Measurements from ENCODE around the gene SLC5A2. TPM values are rescaled to one million over a fixed set of nuclear protein-coding genes. Genes with fewer than 3 reads are reported as not detected.

Gene SLC5A2
- total and polyA plus RNA-seq, 2 of the 13 experiments (the other 11 are each of a cell fraction or from before 2014, with no cell fraction given), result 0.24 to 0.97 TPM

DNA sequence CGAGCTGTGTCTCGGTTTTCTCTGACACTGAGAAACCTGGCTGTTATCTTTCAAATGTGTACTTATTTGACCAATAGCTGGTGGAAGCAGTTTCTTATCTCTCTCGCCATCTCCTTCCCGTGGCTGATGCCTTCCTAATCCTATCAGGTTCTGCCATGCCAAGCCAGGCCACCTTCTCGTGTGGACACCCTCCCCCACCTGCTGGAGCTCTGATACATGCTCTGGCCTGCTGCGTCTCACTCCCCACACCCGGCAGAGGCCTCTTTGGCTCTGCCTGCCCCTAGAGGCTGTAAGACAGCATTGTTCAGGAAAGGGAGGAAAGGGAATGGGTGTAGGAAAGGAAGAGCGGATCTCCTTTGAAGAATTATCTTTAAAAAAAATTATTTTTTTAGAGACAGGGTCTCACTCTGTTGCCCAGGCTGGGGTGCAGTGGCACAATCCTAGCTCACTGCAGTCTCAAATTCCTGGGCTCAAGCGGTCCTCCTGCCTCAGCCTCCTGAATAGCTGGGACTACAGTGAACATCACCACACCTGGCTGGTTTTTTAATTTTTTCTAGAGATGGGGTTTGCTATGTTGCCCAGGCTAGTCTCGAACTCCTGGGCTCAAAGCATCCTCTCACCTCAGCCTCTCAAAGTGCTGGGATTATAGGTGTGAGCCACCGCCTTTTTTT is 31.1 kb upstream of the SLC5A2 start (continued):
- TF ChIP-seq KLF16 (CRISPR knock-in tag; IDR thresholded peaks at IDR 0.05) (no peak), ZSCAN22 (CRISPR knock-in tag; IDR thresholded peaks at IDR 0.05) (no peak), ZBTB21 (CRISPR knock-in tag; IDR thresholded peaks at IDR 0.05) (no peak), ZNF7 (CRISPR knock-in tag; IDR thresholded peaks at IDR 0.05) (no peak), REXO4 (CRISPR knock-in tag; IDR thresholded peaks at IDR 0.05; ENCODE audit: borderline replicate concordance) (no peak), NFATC3 (CRISPR knock-in tag; IDR thresholded peaks at IDR 0.05) (no peak), ZFX (CRISPR knock-in tag; IDR thresholded peaks at IDR 0.05; ENCODE audit: low read depth) (peak; percentile 74), GATAD2A (CRISPR knock-in tag; IDR thresholded peaks at IDR 0.05) (peak; percentile 69), ZNF780A (CRISPR knock-in tag; IDR thresholded peaks at IDR 0.05) (no peak), ZNF383 (CRISPR knock-in tag; IDR thresholded peaks at IDR 0.05; ENCODE audit: borderline replicate concordance) (no peak), TSC22D2 (CRISPR knock-in tag; IDR thresholded peaks at IDR 0.05; ENCODE audit: borderline replicate concordance) (0 out of 2 replicates have a peak, but pooled peaks have one; percentile 64), FOXC1 (CRISPR knock-in tag; IDR thresholded peaks at IDR 0.05; ENCODE audit: borderline replicate concordance) (peak; percentile 29; the same call in 1 of the 2 replicates), ZNF761 (CRISPR knock-in tag; conservative IDR thresholded peaks at IDR 0.05) (no peak), IKZF4 (CRISPR knock-in tag; IDR thresholded peaks at IDR 0.05; ENCODE audit: borderline replicate concordance, low read depth, not compliant biosample characterization) (no peak)
- TF ChIP-seq, protein P1, sequence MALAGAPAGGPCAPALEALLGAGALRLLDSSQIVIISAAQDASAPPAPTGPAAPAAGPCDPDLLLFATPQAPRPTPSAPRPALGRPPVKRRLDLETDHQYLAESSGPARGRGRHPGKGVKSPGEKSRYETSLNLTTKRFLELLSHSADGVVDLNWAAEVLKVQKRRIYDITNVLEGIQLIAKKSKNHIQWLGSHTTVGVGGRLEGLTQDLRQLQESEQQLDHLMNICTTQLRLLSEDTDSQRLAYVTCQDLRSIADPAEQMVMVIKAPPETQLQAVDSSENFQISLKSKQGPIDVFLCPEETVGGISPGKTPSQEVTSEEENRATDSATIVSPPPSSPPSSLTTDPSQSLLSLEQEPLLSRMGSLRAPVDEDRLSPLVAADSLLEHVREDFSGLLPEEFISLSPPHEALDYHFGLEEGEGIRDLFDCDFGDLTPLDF (CRISPR knock-in tag; IDR thresholded peaks at IDR 0.05), result no peak
- TF ChIP-seq, protein P2, sequence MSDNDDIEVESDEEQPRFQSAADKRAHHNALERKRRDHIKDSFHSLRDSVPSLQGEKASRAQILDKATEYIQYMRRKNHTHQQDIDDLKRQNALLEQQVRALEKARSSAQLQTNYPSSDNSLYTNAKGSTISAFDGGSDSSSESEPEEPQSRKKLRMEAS (IDR thresholded peaks at IDR 0.05), result peak; percentile 65
- TF ChIP-seq, protein P3, sequence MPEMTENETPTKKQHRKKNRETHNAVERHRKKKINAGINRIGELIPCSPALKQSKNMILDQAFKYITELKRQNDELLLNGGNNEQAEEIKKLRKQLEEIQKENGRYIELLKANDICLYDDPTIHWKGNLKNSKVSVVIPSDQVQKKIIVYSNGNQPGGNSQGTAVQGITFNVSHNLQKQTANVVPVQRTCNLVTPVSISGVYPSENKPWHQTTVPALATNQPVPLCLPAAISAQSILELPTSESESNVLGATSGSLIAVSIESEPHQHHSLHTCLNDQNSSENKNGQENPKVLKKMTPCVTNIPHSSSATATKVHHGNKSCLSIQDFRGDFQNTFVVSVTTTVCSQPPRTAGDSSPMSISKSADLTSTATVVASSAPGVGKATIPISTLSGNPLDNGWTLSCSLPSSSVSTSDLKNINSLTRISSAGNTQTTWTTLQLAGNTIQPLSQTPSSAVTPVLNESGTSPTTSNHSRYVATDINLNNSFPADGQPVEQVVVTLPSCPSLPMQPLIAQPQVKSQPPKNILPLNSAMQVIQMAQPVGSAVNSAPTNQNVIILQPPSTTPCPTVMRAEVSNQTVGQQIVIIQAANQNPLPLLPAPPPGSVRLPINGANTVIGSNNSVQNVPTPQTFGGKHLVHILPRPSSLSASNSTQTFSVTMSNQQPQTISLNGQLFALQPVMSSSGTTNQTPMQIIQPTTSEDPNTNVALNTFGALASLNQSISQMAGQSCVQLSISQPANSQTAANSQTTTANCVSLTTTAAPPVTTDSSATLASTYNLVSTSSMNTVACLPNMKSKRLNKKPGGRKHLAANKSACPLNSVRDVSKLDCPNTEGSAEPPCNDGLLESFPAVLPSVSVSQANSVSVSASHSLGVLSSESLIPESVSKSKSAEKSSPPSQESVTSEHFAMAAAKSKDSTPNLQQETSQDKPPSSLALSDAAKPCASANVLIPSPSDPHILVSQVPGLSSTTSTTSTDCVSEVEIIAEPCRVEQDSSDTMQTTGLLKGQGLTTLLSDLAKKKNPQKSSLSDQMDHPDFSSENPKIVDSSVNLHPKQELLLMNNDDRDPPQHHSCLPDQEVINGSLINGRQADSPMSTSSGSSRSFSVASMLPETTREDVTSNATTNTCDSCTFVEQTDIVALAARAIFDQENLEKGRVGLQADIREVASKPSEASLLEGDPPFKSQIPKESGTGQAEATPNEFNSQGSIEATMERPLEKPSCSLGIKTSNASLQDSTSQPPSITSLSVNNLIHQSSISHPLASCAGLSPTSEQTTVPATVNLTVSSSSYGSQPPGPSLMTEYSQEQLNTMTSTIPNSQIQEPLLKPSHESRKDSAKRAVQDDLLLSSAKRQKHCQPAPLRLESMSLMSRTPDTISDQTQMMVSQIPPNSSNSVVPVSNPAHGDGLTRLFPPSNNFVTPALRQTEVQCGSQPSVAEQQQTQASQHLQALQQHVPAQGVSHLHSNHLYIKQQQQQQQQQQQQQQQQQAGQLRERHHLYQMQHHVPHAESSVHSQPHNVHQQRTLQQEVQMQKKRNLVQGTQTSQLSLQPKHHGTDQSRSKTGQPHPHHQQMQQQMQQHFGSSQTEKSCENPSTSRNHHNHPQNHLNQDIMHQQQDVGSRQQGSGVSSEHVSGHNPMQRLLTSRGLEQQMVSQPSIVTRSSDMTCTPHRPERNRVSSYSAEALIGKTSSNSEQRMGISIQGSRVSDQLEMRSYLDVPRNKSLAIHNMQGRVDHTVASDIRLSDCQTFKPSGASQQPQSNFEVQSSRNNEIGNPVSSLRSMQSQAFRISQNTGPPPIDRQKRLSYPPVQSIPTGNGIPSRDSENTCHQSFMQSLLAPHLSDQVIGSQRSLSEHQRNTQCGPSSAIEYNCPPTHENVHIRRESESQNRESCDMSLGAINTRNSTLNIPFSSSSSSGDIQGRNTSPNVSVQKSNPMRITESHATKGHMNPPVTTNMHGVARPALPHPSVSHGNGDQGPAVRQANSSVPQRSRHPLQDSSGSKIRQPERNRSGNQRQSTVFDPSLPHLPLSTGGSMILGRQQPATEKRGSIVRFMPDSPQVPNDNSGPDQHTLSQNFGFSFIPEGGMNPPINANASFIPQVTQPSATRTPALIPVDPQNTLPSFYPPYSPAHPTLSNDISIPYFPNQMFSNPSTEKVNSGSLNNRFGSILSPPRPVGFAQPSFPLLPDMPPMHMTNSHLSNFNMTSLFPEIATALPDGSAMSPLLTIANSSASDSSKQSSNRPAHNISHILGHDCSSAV (CRISPR knock-in tag; IDR thresholded peaks at IDR 0.05; ENCODE audit: borderline replicate concordance), result no peak
- TF ChIP-seq, protein P4, sequence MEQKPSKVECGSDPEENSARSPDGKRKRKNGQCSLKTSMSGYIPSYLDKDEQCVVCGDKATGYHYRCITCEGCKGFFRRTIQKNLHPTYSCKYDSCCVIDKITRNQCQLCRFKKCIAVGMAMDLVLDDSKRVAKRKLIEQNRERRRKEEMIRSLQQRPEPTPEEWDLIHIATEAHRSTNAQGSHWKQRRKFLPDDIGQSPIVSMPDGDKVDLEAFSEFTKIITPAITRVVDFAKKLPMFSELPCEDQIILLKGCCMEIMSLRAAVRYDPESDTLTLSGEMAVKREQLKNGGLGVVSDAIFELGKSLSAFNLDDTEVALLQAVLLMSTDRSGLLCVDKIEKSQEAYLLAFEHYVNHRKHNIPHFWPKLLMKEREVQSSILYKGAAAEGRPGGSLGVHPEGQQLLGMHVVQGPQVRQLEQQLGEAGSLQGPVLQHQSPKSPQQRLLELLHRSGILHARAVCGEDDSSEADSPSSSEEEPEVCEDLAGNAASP (CRISPR knock-in tag; IDR thresholded peaks at IDR 0.05; ENCODE audit: borderline replicate concordance), result peak; percentile 56; the same call in 1 of the 2 replicates
